NK-92 (cell line): ENCODE results near the gene AGPAT4.

ENCODE experiments used
- DNase-seq: peaks from one replicate; lab custom pipeline; 2025; ENCODE audit not compliant: unreplicated experiment; lab: John Stamatoyannopoulos, UW

The AGPAT4 gene

DNA sequence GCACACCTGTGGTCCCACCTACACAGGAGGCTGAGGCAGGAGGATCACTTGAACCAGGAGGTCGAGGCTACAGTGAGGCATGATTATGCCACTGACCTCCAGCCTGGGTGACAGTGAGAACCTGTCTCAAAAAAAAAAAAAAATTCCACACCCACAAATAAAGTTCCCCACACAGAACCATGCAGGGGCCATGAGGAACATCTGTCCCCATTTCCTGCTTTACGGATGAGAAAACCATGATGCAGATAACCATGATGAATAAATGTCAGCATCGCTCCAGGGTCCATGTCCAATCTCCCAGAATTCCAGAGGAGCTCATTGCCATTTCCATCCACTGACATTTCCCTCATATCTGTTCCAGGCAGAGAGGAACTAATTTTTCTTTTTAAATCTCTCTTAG lies 16.9 kb upstream of the AGPAT4 start:
- no peak for DNase-seq

DNA sequence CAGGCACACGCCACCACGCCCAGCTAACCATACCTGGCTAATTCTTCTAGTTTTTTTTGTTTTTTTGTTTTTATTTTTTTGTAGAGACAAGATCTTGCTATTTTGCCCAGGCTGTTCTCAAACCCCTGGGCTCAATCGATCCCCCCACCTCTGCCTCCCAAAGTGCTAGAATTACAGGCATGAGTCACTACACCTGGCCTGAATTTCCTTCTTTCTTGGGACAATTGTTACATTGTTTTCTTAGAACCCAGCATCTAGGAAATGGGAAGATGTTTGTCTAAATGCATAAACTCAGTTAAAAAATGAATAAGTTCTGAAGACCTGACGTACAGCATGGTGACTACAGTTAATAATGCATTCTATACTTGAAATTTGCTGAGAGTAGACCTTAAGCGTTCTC lies 10.8 kb upstream of the AGPAT4 start:
- DNase-seq, result no peak

DNA sequence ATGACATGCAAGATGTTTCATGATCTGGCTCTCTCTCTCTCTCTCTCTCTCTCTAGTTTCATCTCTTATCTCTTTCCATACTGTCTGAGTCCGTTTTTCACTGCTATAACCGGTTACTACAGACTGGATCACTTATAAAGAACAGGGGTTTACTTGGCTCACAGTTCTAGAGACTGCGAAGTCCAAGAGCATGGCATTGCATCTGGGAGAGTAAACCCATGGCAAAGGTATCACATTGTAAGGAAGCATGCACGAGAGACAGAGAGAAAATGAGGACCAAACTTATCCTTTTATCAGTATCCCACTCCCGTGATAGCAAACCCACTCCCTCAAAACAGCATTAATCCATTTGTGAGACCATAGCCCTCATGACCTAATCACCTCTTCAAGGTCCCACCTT lies 7.2 kb upstream of the AGPAT4 start:
- DNase-seq, result no peak

DNA sequence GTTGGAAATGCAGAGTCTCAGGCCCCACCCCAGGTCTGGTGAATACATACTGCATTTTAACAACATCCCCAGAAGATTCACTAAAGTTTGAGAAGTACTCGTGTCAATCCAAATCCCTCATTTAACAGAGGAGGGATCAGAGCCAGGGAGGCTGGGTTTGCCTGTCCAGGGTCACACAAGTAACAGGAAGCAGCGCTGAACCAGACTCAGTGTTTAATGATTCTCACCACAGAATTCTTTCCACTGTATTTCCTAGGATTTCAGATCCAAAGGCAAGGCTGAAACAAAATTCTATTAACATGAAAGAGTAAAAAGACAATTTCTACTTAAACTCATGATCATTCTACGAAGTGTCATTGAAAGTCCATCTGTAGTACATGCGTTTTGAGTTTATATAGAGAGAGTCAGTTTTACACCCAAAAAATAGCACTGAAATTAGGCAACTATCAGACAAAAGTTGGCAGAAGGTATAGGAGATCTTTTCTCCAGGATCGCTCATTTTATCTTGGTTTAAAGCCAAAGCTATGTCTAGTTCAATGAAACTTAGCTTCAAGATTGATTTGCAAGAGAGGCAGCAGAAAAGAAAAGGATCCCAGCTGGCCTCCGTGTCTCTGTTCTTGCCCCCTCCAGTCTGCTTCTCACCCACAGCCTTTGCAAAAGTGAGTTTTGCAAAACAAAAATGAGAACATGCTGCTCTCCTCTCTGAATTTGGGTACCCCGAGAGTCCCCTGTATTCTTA lies 6.0 kb upstream of the AGPAT4 start:
- no peak for DNase-seq

DNA sequence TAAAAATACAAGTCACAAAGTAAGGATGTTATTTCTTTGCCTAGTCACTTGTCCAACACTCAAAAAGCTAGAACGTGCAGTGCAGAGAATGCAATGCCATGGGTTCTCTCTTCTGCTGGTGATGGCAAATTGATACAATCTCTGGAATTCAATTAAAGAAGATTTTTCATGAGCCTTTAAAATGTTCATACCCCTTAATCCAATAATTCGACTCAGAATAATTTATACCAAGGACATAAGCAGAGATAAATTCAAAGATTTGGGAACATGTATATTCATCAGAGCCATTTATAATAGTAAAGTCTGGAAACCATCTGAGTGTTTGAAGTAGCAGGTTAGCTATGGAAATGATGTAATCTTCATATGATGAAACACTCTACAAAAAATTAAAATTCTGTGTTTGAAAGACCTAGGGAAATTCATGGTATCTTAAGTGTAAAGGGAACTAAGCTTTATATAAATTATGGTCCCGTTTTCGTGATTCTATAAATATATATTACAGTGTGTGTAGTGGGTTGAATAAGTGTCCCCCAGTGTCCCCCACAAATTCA lies 2.8 kb upstream of the AGPAT4 start:
- no peak for DNase-seq

DNA sequence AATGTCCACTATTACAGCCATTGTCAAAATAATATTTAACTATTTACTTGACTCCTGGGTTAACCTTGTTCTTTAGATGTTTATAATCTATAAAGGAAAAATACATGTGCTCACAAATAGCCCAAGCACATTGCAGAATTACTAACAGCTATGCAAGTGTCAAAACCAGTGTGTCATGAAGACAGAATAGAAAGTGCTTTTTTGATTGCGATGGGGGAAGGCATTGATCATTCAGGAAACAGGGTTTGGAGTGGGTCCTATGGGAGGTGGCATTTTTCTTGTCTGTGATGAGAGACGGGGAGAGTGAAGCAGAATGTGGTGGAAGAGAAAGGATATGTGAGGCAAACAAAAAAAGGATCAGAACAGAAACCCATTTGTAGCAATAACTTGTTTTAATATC lies 1.0 kb upstream of the AGPAT4 start:
- no peak for DNase-seq

DNA sequence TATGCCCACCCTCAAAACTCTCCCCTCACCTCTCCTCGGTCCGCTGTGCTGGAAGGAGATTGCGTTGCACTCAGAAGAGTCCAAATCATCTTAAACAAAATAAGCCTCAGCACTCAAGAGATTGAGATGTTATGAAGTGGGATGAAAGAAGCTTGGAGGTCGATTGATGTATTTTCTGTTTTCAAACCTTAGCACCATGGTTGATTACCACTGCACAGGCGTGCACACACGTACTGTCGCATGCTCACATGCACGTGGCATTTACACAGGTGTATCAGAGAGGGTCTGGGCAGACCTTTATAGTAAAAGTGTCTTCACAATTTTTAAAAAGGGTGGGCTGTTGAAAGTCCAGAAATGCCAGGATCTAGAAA lies 612 bp upstream of the AGPAT4 start:
- no peak for DNase-seq

DNA sequence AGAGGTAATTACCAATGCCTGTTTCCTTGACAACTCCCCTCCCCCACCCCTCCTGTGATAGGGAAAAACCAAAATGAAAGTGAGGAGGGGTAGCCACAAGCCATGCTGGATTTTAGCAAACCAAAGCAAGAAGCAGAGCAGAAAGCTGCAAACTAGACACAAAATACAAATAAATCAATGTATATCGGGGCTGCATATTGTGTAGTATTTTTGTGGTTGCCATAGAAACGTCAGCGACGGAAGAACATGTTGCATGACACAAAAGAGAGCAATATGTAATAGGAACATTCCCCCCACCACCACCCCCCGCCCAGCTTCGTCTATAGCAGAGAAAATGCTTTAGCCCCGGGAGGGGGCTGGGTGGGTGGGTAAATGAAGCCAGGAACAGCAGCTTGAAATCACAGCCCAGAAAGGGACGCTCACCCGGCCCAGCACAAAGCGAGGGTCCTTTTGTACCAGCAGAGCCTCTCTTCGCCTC lies 548 bp downstream of the AGPAT4 start:
- DNase-seq, result no peak

DNA sequence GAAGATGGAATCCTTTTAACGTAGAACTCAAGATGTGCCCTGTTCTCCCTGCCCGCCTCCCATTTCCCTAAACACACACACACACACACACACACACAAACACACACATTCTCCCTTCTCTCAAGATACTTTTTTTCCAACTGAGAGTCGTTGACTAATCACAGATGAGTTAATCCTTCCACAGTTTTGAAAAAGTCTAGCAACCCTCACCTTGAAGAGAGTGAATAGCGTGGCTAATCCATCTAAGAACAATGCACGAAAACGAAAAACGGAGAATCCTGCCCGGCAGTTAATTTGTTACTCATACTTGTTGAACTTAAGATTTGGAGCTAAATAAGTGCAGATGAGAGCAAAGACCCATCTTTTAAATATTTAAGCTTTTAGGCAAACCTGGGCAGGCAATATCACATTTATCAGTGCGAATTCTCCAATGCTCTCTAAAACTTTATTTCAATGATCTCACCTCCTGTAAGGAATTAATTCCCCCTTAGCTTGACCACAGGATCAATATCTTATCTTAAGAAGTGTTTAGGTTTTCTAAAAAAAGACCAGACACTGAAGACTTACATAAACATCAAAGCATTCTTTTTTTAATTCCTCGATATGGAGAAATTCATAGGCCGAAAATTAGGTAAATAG lies 1.1 kb downstream of the AGPAT4 start:
- DNase-seq, result no peak

DNA sequence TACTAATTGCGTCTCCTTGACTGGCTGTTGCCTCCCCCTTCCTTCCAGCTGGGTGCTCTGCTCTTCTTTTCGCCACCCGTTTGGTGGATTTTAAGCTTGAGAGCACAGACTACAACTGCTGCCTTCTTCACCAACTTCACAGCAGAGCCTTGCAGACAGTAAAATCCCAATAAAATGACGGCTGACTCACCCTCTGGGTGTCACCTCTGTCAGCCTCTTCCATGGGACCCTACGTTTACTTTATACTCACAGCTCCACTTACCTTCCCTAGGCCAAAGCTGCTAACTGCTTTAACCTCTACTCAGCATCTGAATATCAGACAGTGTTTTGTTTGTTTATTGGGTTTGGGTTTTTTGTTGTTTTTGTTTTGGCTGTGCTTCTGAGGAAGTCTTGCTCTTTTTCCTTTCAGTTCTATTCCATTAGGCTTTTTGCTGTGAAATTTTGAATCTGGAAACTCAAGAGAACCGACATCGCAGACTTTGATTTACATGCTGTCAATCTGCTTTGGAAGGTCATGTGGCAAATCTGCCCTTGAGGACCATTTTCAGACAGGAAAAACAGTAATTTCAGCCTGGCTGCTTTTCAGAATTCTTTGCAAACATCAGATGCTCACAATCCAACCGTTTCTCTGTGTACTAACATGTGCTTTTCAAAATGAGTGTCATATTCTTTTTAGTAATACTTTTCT lies 2.4 kb downstream of the AGPAT4 start:
- no peak for DNase-seq

DNA sequence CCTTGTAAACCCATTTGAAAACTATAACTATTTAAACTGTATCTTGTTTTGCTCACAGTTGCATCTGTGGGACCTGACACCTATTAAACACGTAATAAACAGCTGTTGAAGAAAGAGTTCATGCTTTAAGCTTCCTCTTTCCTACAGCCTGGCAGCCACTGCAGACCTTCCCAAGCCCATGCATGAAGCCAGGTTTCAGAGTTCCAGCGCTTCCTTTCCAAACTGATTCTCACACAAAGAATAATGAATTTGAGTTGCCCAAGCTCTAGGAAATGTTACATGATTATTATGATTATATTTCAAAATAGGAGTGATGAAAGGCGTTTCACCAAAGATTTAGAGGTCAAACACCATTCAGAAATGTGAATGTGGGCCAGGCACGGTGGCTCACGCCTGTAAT lies 3.7 kb downstream of the AGPAT4 start:
- no peak for DNase-seq

DNA sequence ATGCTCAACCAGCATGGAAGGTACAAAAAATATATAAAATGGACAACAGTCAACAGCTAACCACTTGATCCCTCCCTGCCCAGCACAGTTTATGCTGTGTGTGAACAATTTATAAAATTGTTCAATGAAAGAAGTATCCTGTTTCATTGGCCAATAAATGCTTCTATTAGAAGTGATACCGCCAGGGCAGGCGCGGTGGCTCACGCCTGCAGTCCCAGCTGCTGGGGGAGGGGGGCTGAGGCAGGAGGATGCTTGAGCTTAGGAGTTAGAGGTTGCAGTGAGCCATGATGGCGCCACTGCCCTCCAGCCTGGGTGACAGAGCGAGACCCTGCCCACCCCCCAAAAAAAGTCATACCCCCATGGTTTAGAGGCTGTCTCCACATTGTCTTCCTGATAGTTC lies 4.6 kb downstream of the AGPAT4 start:
- no peak for DNase-seq

DNA sequence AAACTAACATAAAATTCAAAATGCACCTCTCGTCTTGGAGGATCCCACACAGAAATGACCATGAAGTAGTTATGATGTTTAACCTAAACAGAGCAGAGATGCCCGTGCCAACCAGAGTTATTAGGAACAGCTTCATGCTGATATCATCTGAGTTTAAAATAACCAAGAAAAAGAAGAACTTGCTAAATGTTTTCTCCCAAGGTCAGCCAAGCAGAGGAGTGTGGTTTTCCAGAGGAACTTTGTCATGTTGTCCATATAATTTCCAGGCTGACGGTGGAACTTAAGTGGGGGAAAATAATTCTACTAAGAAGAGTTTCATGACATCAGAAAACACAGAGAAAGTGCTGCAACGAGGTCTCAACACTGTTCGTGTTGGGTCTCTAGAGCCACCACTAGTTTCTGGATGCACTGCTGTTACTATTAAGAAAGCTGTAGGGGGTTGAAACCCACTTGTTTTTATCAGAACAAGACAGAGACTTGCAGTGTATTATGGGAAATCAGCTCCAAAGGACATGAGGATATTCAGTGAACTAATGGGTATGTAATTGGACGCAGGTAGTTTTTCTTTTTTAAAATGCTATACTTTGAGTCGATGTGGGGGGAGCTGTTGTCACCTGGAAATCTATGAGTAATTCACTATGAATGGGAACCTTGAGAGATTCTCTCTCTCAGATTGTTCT lies 5.2 kb downstream of the AGPAT4 start:
- no peak for DNase-seq

DNA sequence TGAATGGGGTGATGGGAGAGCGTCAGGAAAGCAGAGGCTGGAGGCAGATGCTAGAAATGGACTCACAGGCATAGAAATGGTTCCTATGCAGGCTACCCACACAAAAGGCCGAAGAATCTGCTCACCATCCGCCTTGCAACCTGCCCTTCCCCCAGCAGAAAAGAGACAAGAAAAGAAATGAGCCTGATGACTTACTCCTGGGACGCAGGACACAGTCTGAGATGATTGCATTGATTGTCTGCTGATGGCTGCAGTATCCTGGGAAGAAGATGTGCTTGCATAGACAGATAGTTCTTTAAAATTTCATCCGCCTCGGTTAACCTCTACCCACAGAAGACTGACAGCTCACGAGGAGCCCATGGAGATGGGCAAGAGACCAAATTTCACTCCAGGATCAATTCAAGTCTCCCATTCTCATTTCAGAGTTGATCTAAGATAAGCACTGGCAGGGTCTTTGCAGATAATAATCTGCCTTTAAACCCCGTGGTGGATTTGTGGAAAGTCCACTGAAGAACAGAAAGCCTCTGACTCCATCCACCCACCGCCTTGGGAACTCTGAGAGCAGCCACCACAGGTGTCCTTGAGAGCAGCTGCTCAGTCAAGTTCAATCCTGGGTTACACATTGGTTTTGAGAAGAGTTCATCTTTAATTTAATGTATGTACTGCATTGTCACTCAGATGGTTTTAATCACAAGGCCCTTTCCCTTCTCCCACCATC lies 7.2 kb downstream of the AGPAT4 start:
- DNase-seq, result no peak

DNA sequence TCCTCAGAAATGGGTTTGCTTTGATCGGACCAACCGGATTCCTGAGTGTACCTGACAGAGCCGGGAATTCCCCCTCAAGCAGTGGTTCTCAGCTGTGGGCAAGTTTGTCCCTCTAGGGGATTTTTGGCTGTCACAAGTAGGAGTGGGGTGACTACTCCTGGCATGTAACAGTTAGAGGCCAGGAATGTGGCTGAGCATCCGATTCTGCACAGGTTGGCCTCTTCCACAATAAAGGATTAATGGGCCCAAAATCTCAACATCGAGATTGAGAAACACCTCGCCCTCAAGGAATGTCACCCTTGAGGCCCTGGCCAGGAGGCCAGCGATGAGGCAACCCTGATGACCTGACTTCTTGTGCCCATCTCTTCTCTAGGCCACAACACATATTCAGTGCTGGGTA lies 7.9 kb downstream of the AGPAT4 start:
- DNase-seq, result no peak

DNA sequence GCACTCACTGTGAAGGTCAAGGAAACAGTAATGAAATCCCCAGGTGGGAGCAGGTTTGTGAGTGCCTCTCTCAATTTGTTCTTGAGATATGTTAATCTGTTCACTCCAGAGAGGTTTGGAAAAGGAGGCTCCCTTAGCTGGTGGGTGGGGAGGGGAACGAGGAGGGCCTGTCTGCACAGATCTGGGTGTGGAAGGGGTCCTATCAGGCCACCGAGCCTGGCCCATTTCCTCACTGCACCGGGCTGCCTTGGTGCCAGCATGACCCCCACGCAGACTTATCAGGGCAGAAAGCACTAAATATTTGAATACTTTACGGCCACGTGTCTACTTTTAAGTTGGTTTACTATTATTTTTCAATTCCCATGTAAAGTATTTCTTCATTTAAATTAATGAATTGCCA lies 8.3 kb downstream of the AGPAT4 start:
- no peak for DNase-seq

DNA sequence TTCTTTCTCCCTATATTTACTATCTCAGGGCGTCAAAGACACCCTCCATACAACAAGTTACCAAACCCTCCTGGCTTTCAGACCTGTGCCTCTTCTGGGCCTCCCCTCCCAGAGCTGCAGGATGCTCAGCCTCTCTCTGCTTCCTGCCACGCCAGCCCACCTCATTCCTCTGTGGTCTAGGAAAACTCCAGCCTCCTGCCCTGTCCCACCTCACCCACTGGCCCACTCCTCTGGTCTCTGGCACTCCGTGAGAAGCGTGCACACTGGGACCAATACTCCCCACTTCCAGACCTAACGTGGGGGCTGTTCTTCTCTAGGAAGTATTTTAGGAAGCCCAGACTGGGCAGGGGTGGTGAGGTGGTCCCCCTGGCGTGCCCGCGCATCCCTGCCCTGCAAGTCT lies 9.7 kb downstream of the AGPAT4 start:
- no peak for DNase-seq

DNA sequence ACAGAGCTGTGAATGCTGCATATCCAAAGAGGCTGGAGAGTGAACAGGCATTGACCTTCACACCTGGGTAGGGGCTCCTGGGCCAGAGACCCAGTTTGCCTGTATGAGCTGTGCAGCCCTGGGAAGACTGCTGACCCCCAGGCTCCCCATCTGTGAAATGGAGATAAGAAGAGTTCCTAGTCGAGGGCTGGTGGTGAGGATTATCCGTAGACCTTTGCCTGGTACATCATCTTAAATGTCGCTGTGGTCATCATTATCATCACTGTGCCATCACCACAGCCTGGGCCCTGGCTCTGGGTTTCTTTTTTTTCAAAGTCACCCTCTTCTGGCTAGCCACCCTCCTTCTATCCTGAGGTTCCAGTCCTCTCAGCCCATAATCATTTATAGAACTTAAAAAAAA lies 12.0 kb downstream of the AGPAT4 start:
- DNase-seq, result no peak

DNA sequence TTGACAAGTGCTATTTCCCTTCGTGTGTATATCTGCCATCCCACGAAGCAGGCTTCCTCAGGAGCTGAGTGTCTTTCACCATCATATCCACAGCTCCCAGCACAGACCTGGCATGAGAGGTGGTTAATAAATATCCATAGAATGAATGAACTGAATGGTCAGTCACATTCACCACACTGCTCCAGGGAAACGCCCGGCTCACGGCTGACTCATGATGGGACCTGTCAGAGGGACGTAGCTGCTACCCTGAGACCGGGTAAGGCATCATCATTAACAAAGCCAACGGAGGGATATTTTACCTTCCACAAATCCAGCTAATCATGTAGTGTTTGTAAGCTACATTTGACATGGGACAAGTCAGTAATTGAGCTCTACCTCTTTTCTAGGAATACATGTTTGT lies 12.5 kb downstream of the AGPAT4 start:
- no peak for DNase-seq

DNA sequence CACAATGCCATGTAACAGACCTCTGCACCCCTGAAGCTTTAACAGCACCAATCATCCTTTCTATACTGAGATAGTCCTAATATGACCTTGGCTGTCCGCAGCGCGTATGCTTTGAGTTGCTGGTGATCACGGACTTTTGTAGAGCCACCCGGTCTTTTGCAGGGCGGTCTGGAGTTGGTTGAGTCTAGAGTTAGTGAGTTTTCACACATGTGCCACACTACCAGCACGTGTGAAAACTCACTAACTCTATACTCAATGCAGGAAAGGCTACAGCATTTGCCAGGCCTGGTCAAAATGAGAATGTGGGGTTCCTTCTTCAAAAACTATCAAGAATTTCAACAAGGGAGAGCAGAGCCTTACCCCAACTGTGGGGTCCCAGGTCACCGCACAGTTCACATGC lies 14.6 kb downstream of the AGPAT4 start:
- DNase-seq, result no peak
